GM21447 (cell line): ENCODE data around the gene MAP4K4.
A peak's percentile ranks its signal among the peaks of the same experiment; 100 is the strongest.

ENCODE experiments used
- ATAC-seq: cut with Tn5 transposase; IDR thresholded peaks from one replicate; pipeline ENCODE4 v1.9.1; 2021; ENCODE audit not compliant: unreplicated experiment

MAP4K4 gene

DNA sequence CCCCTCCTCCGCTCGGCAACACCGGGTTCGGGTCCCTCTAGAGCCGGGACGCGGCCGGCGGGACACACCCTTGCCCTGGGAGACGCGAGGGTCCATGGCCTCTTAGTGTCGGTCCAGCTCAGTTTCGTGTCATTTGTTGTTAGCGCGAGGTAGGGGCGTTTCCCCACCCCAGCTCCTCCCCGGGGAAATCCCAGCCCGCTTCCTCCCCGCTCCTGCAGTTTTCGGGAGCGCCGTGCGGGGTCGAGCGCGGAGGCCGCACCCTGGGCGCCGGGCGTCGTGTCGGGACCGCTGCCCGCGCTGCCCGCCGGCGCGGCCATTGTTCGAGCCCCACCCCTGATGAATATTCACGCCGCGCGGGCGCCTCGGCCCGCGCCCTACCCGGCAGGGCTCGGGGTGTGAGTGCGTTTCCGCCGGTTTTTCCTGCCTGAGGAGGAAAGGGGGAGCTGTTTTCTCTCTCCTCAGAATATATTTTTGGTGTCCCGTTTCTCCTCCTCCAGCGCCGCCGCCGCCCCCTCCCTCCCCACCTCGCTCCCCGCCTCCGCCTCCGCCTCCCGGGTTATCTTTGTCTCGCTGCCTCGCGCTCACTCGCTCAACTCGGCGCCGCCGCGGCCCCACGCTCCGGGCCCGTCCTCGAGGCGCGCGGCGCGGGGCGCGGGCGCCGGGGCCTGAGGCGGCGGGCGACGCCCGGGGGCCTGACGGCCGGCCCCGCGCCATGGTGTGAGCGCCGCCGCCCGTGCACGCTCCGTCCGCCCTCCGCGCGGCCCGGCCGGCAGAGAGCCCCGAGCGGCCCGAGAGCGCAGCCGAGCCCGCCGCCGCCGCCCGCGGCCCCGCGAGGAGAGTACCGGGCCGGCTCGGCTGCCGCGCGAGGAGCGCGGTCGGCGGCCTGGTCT is at the start of gene MAP4K4:
Gene MAP4K4, plus strand, starts transcription at position 584 of the 890 bp plus-strand sequence. CDS start 374 bp downstream, outside the sequence.
- no peak for ATAC-seq

DNA sequence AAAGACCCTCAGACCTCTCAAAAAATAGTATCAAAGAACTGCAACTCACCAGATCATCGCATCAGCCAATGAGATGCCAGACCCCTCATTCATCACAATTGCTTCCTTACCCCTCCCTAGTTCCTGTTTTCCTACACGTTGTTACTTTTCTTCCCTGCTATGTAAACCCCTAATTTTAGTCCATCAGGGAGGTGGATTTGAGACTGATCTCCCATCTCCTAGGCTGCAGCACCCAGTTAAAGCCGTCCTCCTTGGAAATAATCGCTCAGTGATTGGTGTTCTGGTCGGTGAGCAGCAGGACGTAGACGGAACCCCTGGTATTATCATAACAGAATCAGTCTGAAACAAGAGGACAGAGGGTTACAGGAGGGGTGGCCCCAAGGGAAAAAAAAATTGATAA is 44.0 kb upstream of the MAP4K4 start:
- ATAC-seq: no peak

DNA sequence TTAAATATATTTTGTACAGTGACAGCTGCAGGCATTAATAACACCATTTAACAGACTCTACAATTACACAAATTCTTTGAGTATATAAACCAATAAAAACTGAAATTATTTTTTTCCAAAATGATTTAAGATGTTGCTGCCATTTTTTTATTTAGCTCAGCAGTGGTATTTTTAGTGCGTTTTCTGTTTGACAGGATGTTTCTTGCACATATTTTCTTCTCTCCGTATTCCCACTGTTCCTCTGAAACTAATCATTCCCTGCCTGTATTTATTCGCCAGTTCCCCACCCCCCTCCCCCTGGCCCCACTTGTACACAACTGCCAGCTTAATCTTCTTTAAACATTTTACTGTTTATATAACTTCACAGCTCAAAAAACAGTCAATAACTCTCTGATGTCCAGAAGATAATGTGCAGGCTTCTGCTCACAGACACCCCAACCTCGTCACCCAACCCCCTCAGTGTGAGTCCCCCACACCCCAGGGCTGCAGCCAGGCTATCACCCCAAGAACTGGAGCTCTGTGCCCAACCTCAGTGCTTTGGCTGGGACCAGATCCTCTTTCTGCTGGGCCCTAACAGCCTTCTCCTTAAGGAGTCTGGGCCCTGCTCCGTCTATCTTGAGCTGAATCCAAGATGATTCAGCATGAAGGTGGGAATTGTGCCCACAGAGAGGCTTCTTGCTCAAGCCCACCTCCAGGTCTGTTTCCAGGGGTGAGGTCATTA is 41.6 kb upstream of the MAP4K4 start:
- ATAC-seq: no peak

DNA sequence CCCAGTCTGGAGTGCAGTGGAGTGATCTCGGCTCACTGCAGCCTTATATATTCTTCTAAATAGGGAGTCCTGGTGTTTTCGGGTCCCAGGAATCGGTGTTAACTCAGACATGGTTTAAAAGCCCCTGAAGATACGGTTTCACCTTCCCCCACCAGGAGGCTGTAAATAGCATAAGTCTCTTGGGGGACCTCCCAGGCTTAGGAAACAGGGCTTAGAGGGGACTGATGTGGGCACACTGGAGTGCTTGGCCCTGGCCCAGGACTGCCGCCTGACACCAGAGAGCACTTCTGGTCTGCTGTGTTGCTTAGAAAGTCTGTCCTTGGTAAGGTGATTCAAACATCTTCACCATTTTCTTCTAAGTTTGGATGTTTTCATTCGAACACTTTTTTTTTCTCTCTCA is 39.7 kb upstream of the MAP4K4 start:
- ATAC-seq: no peak

DNA sequence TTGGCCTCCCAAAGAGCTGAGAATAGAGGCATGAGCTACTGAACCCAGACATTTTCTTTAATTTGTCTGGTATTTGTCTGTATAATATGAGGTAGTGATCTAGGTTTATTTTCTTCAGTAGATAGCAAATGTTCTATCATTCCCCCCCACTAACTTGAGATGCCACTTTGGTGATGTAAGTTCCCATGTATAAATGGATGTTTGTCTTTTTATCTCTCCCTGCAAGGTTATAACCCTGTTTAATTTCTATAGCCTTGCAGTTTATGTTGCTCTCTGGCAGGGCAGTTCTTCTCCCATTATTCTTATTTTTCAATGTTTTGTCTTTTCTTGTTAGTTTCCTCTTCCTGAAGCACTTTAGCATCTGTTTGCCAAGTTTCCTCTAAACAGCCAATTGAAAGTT is 39.1 kb upstream of the MAP4K4 start:
- no peak for ATAC-seq

DNA sequence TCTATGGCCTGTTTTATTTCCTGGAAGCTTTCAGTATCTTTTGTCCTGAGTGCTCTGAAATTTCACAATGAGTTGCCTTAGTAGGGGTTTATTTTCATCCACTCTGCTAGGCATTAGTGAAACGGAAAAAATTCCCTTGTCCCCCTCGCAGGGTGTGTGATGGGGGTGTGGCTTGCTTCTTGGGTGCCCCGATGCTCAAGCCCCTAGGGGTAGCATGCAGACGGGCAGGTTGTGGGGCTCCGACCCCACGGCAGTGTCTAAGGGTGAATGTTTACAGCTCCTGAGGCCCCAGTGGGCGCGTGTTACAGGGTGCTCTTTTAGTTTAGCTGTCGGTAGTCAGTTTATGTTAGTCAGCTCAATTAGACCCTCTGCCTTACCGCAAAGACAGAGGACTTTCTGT is 32.2 kb upstream of the MAP4K4 start:
- ATAC-seq: no peak

DNA sequence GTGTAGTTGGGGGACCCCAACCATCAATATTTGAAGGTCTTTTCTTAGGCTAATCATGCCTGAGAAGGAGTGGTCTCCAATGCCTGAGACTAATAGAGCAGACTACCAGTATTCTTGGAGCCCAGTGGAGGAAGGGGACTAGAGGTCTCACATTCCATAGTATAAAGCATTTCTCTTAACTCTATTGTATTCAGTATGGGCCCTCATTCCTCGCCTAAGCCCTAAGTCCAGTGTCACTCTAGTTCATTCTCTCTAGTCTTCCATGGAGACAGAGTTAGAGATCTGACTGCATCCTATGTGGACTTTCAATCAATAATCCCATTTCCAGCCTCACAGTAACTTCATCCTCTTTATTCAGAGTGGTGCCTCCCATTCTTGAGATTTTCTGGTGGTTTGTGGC is 29.7 kb upstream of the MAP4K4 start:
- ATAC-seq: no peak

DNA sequence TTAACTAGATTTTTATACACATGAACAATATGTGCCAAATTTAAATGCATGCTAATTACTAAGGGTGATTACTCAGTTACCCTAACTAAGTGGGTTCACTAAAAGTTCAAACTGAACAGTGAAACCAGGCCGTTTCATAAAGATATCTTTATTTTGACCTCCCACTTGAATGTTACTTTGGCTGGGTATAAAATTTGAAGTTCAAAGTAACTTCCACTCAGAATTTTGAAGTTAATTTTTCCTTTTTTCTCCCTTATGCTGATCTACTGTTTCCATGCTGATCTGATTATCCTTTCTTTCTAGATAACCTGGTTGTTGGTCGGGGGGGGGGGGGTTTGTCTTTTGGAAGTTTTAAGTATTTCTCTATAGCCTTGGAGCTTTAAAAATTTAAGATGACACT is 25.5 kb upstream of the MAP4K4 start:
- no peak for ATAC-seq

DNA sequence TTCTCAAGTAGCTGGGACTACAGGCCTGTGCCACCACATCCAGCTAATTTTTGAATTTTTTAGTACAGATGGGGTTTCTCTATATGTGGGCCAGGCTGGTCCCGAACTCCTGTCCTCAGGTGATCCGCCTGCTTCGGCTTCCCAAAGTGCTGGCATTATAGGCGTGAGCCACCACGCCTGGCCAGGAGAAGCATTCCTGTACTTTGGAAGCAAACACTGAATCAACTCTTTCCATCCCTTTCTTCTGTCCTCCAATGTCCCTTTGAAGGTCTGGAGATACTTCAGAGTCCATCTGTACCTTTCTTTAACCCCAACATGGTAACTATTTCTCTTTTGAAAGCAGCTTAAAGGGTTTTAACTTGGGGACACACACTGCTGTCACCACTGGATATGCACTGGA is 23.6 kb upstream of the MAP4K4 start:
- ATAC-seq: no peak

DNA sequence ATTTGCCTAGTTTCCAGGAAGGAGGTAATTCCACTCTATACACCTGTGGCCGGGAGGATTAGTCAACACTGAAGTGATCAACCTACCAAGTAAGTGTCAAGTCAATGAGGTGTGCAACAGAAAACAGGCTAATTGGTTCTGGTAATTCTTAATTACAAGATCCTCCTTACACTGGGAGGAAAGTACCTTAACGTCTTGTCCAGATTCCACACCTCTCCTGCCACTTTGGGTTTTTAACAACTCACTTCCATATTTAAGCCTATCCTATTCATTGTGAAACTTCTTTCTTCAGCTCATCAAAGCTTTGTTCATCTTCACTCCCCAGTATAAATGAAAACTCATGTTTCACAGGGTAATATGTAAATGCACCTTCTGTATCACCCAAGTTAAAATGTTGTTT is 22.0 kb upstream of the MAP4K4 start:
- peak; percentile 66 for ATAC-seq

DNA sequence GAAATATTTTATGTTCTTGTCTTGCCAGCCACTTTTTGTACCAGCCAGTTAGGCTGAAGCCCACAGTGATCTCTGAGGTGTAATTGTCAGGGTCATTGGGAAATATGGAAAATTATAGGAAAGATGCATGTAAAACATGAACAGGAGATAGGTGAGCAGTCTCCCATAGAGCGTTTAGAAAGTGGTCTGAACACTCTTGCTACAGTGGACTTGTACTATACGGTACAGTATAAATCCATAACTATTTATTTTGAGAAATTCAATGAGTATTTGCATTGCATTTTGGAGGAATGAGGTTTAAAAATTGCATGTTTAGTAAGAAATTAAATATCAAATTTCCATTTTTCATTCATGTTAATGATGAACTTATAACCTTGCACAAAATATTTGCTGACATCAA is 20.8 kb upstream of the MAP4K4 start:
- no peak for ATAC-seq

DNA sequence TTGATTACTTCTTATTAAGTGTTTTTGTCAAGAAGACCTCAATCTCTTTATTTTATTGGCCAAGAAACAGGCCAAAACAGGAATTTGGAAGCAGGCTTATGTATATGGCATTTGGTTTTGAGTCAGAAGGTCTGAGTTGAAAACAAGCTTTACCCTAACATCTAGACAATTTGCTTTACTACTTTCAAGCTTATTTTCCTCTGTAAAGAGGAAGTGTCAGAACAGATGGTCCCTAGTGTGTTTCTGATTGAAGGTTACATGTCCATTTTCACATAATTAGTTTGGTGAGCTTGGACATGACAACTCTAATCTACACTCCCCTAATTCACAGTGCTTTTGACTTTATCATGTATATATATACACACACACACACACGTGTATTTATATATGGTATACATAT is 19.8 kb upstream of the MAP4K4 start:
- no peak for ATAC-seq

DNA sequence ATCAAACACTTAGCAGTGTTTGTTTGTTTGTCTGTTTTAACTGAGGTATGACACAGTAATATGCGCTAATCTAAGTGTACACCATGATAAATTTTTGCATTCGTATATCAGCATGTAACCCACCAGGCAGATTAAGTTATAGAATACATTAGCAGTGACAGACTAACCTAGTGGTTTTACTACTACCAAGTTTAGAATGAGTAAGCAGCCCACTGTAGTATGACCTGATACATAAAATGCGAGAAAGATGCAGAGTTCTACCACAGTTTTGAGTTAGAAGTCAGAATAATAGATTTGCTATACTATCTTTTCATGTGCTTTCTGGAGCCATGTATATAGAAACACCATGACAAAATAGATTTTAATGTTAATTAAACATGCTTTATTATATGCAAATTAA is 19.1 kb upstream of the MAP4K4 start:
- no peak for ATAC-seq

DNA sequence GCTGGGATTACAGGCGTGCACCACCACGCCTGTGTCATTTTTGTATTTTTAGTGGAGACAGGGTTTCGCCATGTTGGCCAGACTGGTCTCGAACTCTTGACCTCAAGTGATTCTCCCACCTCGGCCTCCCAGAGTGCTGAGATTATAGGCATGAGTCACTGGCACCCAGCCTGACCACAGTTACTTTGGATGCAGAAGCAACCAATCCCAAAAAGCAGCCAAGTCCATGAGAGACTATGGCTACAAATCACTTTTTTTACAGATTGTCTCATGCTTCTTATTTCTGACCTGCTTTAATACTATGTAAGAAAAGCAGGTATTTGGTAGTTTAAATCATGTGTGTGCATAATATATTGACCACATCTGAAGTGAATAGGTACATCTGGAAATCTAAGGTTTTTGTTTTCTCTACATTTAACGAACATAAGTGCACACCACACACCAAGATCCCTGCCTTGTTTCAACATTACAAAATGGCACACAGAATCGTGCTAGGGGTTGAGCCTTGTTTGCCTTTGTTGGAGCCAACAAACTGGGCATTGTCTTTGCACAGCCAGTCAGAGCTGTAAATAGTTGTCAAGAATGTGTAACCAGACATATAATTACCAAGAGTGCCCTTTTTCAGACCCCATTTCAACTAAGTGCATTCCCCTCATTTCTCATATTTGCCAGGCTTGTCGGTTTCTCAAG is 18.3 kb upstream of the MAP4K4 start:
- ATAC-seq: no peak

DNA sequence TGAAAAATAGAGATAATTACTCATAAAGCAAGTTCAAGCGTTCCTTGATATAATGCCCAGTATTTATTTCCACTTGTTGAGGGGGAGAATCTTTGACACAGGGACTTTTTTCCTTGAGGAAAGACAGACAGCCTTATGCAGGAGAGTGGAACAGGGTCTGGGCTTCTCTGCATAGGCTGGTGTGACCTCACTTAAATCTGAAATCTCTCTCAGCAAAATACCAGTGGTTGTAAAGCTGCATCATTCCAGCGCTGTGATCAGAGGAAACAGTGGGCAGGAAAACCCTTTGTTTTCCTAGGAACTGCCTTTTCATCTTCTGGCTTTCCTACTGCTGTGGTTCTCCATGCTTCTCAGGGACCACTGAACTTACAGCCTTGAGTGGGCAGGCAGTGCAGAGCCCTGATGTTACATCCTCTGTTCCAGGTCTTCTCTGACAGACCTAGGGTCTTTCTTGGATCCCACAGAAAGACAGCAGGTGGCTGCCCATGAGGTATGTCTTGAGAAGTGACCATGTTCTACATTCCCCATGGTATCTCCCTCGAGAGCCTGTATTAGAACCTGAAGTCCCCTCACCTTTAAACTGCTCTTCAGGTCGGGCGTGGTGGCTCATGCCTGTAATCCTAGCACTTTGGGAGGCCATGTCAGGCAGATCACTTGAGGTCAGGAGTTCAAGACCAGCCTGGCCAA is 17.6 kb upstream of the MAP4K4 start:
- no peak for ATAC-seq

DNA sequence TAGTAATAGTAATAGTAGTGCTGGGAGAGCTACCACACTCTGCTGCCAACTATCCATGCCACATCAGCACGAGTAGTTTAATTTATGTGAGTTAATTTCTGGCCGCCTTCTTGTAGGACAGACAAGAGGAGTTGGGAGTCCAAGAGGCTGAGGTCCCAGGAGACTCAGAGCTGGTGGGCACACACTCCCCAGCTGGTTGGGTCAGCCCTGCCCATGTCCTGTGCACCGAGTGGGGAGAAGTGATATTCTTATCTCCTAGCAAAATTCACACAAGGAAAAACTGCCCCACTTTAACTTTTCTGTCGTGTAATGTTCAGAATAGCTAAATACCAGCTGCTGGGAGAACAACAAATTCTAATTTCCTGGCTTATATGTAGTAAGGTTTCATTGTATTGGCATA is 15.2 kb upstream of the MAP4K4 start:
- no peak for ATAC-seq

DNA sequence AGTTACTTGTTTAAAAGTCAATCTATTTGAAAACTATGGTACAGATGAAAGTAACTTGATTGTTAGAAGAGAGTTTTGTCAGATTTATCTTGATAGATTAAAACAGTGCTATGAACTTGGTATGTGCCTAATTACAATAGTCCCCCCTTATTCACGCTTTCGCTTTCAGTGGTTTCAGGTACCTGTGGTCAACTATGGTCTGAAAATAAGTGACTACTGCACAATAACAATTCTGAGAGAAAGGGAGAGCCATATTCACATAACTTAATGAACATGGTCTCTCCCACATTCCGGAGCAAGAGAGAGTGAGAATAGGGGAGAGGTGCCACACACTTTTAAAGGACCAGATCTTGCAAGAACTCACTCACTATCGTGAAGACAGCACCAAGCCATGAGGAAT is 13.2 kb upstream of the MAP4K4 start:
- ATAC-seq: no peak

DNA sequence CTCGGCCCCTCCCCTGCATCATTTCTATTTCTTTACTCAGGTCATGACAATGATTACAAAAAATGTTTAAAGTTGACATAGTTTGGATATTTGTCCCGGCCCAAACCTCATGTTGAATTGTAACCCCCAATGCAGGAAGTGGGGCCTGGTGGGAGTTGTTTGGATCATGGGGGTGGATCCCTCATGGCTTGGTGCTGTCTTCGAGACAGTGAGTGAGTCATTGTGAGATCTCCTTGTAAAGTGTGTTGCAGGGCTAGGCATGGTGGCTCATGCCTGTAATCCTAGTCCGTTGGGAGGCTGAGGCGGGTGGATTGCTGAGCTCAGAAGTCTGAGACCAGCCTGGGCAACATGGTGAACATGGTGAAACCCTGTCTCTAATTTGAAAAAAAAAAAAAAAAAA is 9.2 kb upstream of the MAP4K4 start:
- no peak for ATAC-seq

DNA sequence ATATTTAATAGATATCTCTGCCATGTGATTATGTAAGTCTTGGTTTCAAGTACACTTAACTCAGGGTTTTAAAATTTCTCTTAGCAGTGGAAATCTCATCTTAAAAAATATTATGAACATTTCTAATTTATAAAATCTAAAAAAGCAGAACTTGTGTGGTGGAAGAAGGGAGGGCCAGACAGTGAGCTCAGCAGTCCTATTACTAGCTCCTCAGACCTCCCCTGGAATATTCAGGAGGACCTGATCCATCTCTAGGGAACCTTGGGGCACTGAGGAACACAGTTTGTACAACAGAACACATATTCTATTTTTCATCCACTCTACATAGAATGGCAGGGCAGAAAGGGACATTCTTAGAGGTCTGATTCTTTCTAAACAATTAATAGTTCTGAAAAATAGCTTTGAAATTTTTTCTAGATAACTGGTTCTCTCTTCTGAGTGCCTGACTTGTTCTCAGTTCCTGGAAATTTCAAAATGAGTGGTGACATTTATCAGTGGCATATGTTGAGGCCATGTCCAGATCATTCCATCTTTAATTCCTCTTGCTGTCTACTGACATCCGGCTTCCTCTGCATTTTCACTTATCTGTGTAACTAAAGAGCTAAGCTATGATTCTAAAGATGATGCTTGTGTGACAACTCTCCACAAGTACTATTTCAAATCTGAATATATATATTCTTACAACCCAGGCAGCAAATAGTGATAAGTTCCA is 8.2 kb upstream of the MAP4K4 start:
- no peak for ATAC-seq

DNA sequence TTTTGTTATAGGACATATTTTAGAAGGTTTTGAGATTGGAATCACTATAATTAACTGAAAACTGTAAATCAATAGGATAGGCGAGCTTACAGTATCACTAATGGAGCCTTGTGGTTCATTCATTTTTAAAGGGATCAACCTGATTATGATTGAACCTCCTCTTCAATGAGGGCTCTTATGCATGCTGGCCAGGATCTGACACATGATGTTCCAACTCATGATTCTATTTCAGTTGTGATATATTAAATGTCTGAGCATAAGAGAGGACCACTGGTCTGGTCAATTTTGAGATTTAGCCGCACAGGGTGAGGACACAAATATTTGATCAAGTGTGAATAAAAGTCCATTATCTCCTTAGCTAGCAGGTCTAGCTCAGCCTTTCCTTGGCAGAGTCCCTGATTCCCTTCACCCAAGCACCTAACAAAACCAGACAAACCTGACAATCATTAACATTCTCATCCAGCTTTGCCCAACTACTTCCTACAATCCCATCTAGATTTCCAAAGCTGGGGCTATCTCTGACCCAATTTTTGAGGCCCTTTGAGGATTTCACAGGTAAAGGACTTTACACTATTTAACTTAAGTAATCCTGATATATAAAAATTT is 6.9 kb upstream of the MAP4K4 start:
- no peak for ATAC-seq
